ENCODE data around the gene GGACT.

The GGACT gene

GRCh38 chr13:100493418-100493817, 95.2 kb downstream of the GGACT start (continued):
- TF ChIP-seq PRDM2 (tag by site-specific recombination; IDR thresholded peaks at IDR 0.05; ENCODE audit: borderline replicate concordance): no peak
- no peak for TF ChIP-seq ZNF221 (tag by site-specific recombination; IDR thresholded peaks at IDR 0.05; ENCODE audit: borderline replicate concordance)
- no peak for TF ChIP-seq ZNF654 (tag by site-specific recombination; IDR thresholded peaks at IDR 0.05; ENCODE audit: low read depth)
- TF ChIP-seq ZNF138 (tag by site-specific recombination; IDR thresholded peaks at IDR 0.05; ENCODE audit: borderline replicate concordance): no peak
- no peak for TF ChIP-seq INSM2 (tag by site-specific recombination; IDR thresholded peaks at IDR 0.05)

GRCh38 chr13:100491164-100491842, 97.3 kb downstream of the GGACT start:
- POLR2A ChIA-PET: no interaction called here
- CTCF ChIA-PET: interaction anchor here (0.5 kb wide), 1 partner anchor 366 kb away, joined by 4 read pairs; no protein-coding TSS in a partner anchor
- Histone ChIP-seq H3K27ac (ENCODE audit: extremely low read depth, low read depth, low read length) (no peak overlapping the region), H3K9me3 (ENCODE audit: control insufficient read depth, insufficient read depth, low read depth, low read length) (no peaks in the 10 kb centered on the region), H3K4me1 (ENCODE audit: control insufficient read depth, insufficient read depth, low read length) (peaks cover 9% of the 10 kb centered on the region; the same call in 1 of the 2 replicates), H3K4me3 (ENCODE audit: low read depth, low read length) (no peak overlapping the region), H3K36me3 (ENCODE audit: control insufficient read depth in 2 of 2, insufficient read depth in 1 of 2, low read length in 2 of 2) (no peaks in the 10 kb centered on the region)
- TF ChIP-seq ZNF837 (tag by site-specific recombination; IDR thresholded peaks at IDR 0.05) (no peak), SP3 (tag by site-specific recombination; IDR thresholded peaks at IDR 0.05) (no peak), ZNF37A (tag by site-specific recombination; IDR thresholded peaks at IDR 0.05) (no peak), ZNF391 (tag by site-specific recombination; IDR thresholded peaks at IDR 0.05; ENCODE audit: borderline replicate concordance, low read depth) (no peak), BCL11A (tag by site-specific recombination; IDR thresholded peaks at IDR 0.05; ENCODE audit: low read depth) (no peak), TSHZ1 (tag by site-specific recombination; IDR thresholded peaks at IDR 0.05; ENCODE audit: borderline replicate concordance) (no peak), ZNF121 (tag by site-specific recombination; IDR thresholded peaks at IDR 0.05) (no peak), ZNF521 (tag by site-specific recombination; IDR thresholded peaks at IDR 0.05) (no peak), ZNF585B (tag by site-specific recombination; IDR thresholded peaks at IDR 0.05) (no peak), ZNF211 (tag by site-specific recombination; IDR thresholded peaks at IDR 0.05; ENCODE audit: low read depth) (no peak), ZNF114 (tag by site-specific recombination; IDR thresholded peaks at IDR 0.05) (no peak), ZNF664 (tag by site-specific recombination; IDR thresholded peaks at IDR 0.05) (no peak), FEZF1 (tag by site-specific recombination; IDR thresholded peaks at IDR 0.05) (no peak), ZNF175 (tag by site-specific recombination; IDR thresholded peaks at IDR 0.05) (no peak), ZXDB (tag by site-specific recombination; IDR thresholded peaks at IDR 0.05) (no peak), ZNF155 (tag by site-specific recombination; IDR thresholded peaks at IDR 0.05) (no peak), ZNF169 (tag by site-specific recombination; IDR thresholded peaks at IDR 0.05) (no peak), ZNF776 (tag by site-specific recombination; IDR thresholded peaks at IDR 0.05; ENCODE audit: borderline replicate concordance) (no peak)
